Epithelial cell of umbilical artery (primary cell): ENCODE data around the gene TRUB1. TPM values are rescaled to one million over a fixed set of nuclear protein-coding genes. Genes with fewer than 3 reads are reported as not detected.

ENCODE experiments used
- total RNA-seq: library from RNA; depleted of rRNA; stranded (reverse); fragments of >200 nt; gene quantifications from 2 replicates; pipeline ENCODE4 v1.2.3, GENCODE V29; 2014

Gene TRUB1
- total RNA-seq: 22.1 and 26.6 TPM in 2 replicates

DNA sequence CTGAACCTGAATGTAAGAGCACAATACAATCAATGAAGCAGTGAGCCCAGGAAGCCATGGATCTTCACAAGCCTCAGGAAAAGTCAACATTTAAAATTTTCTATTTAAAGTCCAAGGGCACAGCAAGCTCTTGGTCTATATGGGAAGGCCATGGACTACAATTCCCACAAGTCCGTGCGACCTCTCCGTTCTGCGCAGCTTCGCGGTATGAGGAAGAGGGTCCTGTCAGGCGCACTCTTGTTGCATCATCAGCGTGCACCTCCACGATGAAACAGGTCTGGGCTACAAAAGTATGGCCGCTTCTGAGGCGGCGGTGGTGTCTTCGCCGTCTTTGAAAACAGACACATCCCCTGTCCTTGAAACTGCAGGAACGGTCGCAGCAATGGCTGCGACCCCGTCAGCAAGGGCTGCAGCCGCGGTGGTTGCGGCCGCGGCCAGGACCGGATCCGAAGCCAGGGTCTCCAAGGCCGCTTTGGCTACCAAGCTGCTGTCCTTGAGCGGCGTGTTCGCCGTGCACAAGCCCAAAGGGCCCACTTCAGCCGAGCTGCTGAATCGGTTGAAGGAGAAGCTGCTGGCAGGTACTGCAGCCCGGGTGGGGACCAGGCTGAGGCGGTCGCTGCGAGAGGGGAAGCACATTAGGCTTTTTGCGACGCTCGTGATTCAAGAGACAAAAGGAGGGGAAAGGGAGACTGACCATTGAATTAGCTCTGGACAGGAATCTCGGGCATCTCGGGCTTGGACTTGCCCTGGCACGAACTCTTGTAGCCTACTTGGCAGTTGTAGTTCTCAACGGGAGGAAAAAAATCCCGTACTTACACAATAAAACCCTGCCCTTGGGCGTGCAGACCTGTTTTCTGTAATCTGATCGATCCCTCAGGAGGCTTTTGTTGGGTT is at the start of gene TRUB1:
TRUB1 (plus strand) TSS at position 234 of the 894 bp plus-strand sequence; CDS start at position 293, 59 bp downstream.

Other genes starting within 250 kb of the TRUB1 start
- 16.9 and 19.0 TPM in 2 replicates for gene FHIP2A, start 116.4 kb upstream of the TRUB1 start, total RNA-seq
- under 0.01 TPM in 1 of 2 replicates, not detected in the other for gene ATRNL1, start 155.2 kb downstream of the TRUB1 start, total RNA-seq